ENCODE measurements around the gene ERICH2. TPM values are rescaled to one million over a fixed set of nuclear protein-coding genes. Genes with fewer than 3 reads are reported as not detected.

Gene ERICH2
- polyA plus RNA-seq, 3 donors: not detected

GRCh38 chr2:170736628-170737027 is 33.5 kb upstream of the ERICH2 start:
- Histone ChIP-seq H3K4me2 (replicated peaks; ENCODE audit: extremely low read depth, low read length, poor library complexity, severe bottlenecking) (no peak overlapping the region), H3K36me3 (replicated peaks in 1 of 2; ENCODE audit: control insufficient read depth in 1 of 2, insufficient read depth in 2 of 2, low read length in 2 of 2) (no peaks in the 10 kb centered on the region), H3K4me1 (ENCODE audit: control insufficient read depth in 1 of 2, insufficient read depth in 2 of 2, low read length in 2 of 2) (peaks cover 14 to 18% of the 10 kb centered on the region in 2 donors), H3K4me3 (replicated peaks in 1 of 3; ENCODE audit: low read depth in 2 of 3, low read length in 3 of 3) (no peak overlapping the region), H2AFZ (ENCODE audit: insufficient read depth, low read depth, low read length, poor library complexity, severe bottlenecking) (no peak overlapping the region), H3K9me3 (replicated peaks in 1 of 2; ENCODE audit: control insufficient read depth in 1 of 2, insufficient read depth in 1 of 2, low read length in 2 of 2) (peaks cover 0 to 2% of the 10 kb centered on the region in 2 donors), H4K20me1 (ENCODE audit: insufficient read depth, low read length) (no peaks in the 10 kb centered on the region), H3K27me3 (ENCODE audit: control insufficient read depth in 2 of 2, insufficient read depth in 2 of 2, low read length in 2 of 2) (peaks cover 7 to 17% of the 10 kb centered on the region in 2 donors), H3K79me2 (ENCODE audit: insufficient read depth, low read length) (no peaks in the 10 kb centered on the region), H3K27ac (ENCODE audit: low read depth in 1 of 2, low read length in 2 of 2) (no peak overlapping the region), H3K9ac (ENCODE audit: insufficient read depth, low read length, poor library complexity, severe bottlenecking) (no peak overlapping the region)
- 0% methylated on average over 1 of the region's 1 CpG for WGBS (ENCODE audit: insufficient coverage)
- intact Hi-C loops (cut with micrococcal nuclease): no loop called here
- Mint-ChIP-seq H3K4me1 (peaks cover 20% of the 10 kb centered on the region), H3K36me3 (no peaks in the 10 kb centered on the region), H3K4me3 (peak overlapping the region in 1 of 2 donors; percentile 41), H3K27ac (peak overlapping the region in 1 of 7 donors; percentile 9), H3K27me3 (ENCODE audit: low read depth in 3 of 3) (peaks cover 5 to 21% (median 13%) of the 10 kb centered on the region in 3 donors), H3K9me3 (peaks cover 0 to 6% (median 2%) of the 10 kb centered on the region in 7 donors)
- peak in 2 of 3 donors; percentile 51 to 67 for DNase-seq
- TF ChIP-seq CTCF (IDR thresholded peaks at IDR 0.05): no peak

- Histone ChIP-seq H2AFZ (ENCODE audit: insufficient read depth, low read depth, low read length, poor library complexity, severe bottlenecking) (no peak overlapping the region), H3K79me2 (ENCODE audit: insufficient read depth, low read length) (no peaks in the 10 kb centered on the region), H4K20me1 (ENCODE audit: insufficient read depth, low read length) (no peaks in the 10 kb centered on the region), H3K4me1 (ENCODE audit: control insufficient read depth in 1 of 2, insufficient read depth in 2 of 2, low read length in 2 of 2) (peaks cover 14 to 18% of the 10 kb centered on the region in 2 donors), H3K4me3 (replicated peaks in 1 of 3; ENCODE audit: low read depth in 2 of 3, low read length in 3 of 3) (no peak overlapping the region), H3K9me3 (replicated peaks in 1 of 2; ENCODE audit: control insufficient read depth in 1 of 2, insufficient read depth in 1 of 2, low read length in 2 of 2) (peaks cover 0 to 2% of the 10 kb centered on the region in 2 donors), H3K4me2 (replicated peaks; ENCODE audit: extremely low read depth, low read length, poor library complexity, severe bottlenecking) (no peak overlapping the region), H3K36me3 (replicated peaks in 1 of 2; ENCODE audit: control insufficient read depth in 1 of 2, insufficient read depth in 2 of 2, low read length in 2 of 2) (no peaks in the 10 kb centered on the region), H3K27me3 (ENCODE audit: control insufficient read depth in 2 of 2, insufficient read depth in 2 of 2, low read length in 2 of 2) (peaks cover 4 to 12% of the 10 kb centered on the region in 2 donors), H3K9ac (ENCODE audit: insufficient read depth, low read length, poor library complexity, severe bottlenecking) (no peak overlapping the region), H3K27ac (ENCODE audit: low read depth in 1 of 2, low read length in 2 of 2) (no peak overlapping the region)
- DNase-seq: no peak
- intact Hi-C loops (cut with micrococcal nuclease): no loop called here
- Mint-ChIP-seq H3K27me3 (ENCODE audit: low read depth in 3 of 3) (peaks cover 4 to 18% (median 13%) of the 10 kb centered on the region in 3 donors), H3K27ac (no peak overlapping the region), H3K4me3 (no peak overlapping the region), H3K9me3 (peaks cover 0 to 5% (median 0%) of the 10 kb centered on the region in 7 donors), H3K36me3 (no peaks in the 10 kb centered on the region), H3K4me1 (peaks cover 20% of the 10 kb centered on the region)
- TF ChIP-seq CTCF (IDR thresholded peaks at IDR 0.05): no peak
- WGBS (ENCODE audit: insufficient coverage): 100% methylated on average over 1 of the region's 2 CpGs
Observed at GRCh38 chr2:170737406-170737805, 32.8 kb upstream of the ERICH2 start.

Data from CD14-positive monocyte (primary cell).